HCT116 (cell line): ENCODE results near the gene GASK1A. TPM values are rescaled to one million over a fixed set of nuclear protein-coding genes. Genes with fewer than 3 reads are reported as not detected.

Experiments used
- ATAC-seq: fragments of 200-7000 bp; cut with Tn5 transposase; 2 replicates; pipeline ENCODE4 v1.9.1; 2020; ENCODE audit warnings: mild to moderate bottlenecking, moderate library complexity
- BruUV-seq: library from RNA; stranded (reverse); fragments of 400-500 nt; replicated peaks from 2 replicates; lab custom pipeline; 2021; lab: Mats Ljungman, UMichigan
- CTCF ChIA-PET: fragments of 300-600 bp; sonication (Branson Sonifier 250); formaldehyde crosslinking; loops from one replicate; lab custom pipeline; 2021; ENCODE audit warnings: antibody characterized with exemption; lab: Charles Lee
- POLR2A ChIA-PET: fragments of 300-600, 350-600 bp; sonication (Branson Sonifier 250); formaldehyde crosslinking; loops from one replicate; lab custom pipeline; 2021; ENCODE audit warnings: antibody characterized with exemption; lab: Charles Lee
- RAD21 ChIA-PET, 2 experiments: fragments of 300-600 bp; sonication (Branson Sonifier 250); formaldehyde crosslinking; loops; one replicate each; lab custom pipeline; 2023; ENCODE audit warnings: low total read pairs in 2 of 2; ENCODE audit not compliant: uncharacterized antibody in 2 of 2, unreplicated experiment in 2 of 2, low non-redundant PET in 1 of 2; lab: Charles Lee
- DNase-seq: peaks from one replicate; pipeline ENCODE4 v3.0.0-alpha.2; 2010; ENCODE audit warnings: low read depth, low spot score
- H2AFZ ChIP-seq: fragments of 200-600 bp; shearing (Covaris generic), sonication (generic); 2 replicates; pipeline ENCODE4 v1.6.1; 2017; ENCODE audit warnings: low read depth, mixed run types, mixed read lengths, antibody characterized with exemption, low read length; ENCODE audit not compliant: poor library complexity, severe bottlenecking
- H3K27ac ChIP-seq: 2 replicates; pipeline ENCODE4 v1.5.1; 2012; ENCODE audit warnings: low read depth, low read length
- H3K27me3 ChIP-seq: fragments of 200-600 bp; sonication (generic); 2 replicates; pipeline ENCODE4 v1.6.1; 2016; ENCODE audit warnings: mixed run types, low read length, mixed read lengths; ENCODE audit not compliant: insufficient read depth
- H3K36me3 ChIP-seq, 2 experiments: fragments of 200-500 bp in 1 of 2; fragments of 200-600 bp in 1 of 2; sonication (Bioruptor generic) in 1 of 2; sonication (generic) in 1 of 2; 2 replicates each; pipeline versions ENCODE4 v1.5.1 to v1.6.1; 2014 to 2016; ENCODE audit warnings: low read length in 2 of 2, inconsistent platforms in 1 of 2, mixed read lengths in 1 of 2, mixed run types in 1 of 2; ENCODE audit not compliant: insufficient read depth in 2 of 2, control insufficient read depth in 1 of 2
- H3K4me1 ChIP-seq, 2 experiments: fragments of 200-600 bp in 1 of 2; sonication (generic) in 1 of 2; 2 replicates each; pipeline versions ENCODE4 v1.5.1 to v1.6.1; 2012 to 2017; ENCODE audit warnings: low read length in 2 of 2, inconsistent platforms in 1 of 2, mild to moderate bottlenecking in 1 of 2, mixed read lengths in 1 of 2, mixed run types in 1 of 2, moderate library complexity in 1 of 2; ENCODE audit not compliant: insufficient read depth in 2 of 2, control insufficient read depth in 1 of 2
- H3K4me2 ChIP-seq: fragments of 200-600 bp; sonication (generic); 2 replicates; pipeline ENCODE4 v1.6.1; 2017; ENCODE audit warnings: mixed run types, low read length, mixed read lengths
- H3K4me3 ChIP-seq, 2 experiments: fragments of 200-600 bp in 1 of 2; sonication (generic) in 1 of 2; replicated peaks in 1 of 2; 2 replicates each; pipeline ENCODE4 v1.5.1; 2011 to 2016; ENCODE audit warnings: low read length in 2 of 2, control low read depth in 1 of 2, low read depth in 1 of 2, mild to moderate bottlenecking in 1 of 2, mixed read lengths in 1 of 2, mixed run types in 1 of 2
- H3K79me2 ChIP-seq: fragments of 200-600 bp; sonication (generic); 2 replicates; pipeline ENCODE4 v1.6.1; 2017; ENCODE audit warnings: mild to moderate bottlenecking, mixed run types, low read length, moderate library complexity, mixed read lengths; ENCODE audit not compliant: insufficient read depth
- H3K9ac ChIP-seq: fragments of 200-600 bp; sonication (generic); 2 replicates; pipeline ENCODE4 v1.6.1; 2016; ENCODE audit warnings: low read length, mixed read lengths
- H3K9me2 ChIP-seq: fragments of 200-600 bp; sonication (generic), shearing (Covaris generic); 2 replicates; pipeline ENCODE4 v1.6.1; 2017; ENCODE audit warnings: mixed run types, mild to moderate bottlenecking, moderate library complexity; ENCODE audit not compliant: insufficient read depth
- H3K9me3 ChIP-seq, 2 experiments: fragments of 200-500 bp in 1 of 2; fragments of 200-600 bp in 1 of 2; sonication (Bioruptor generic) in 1 of 2; sonication (generic) in 1 of 2; 2 replicates each; pipeline ENCODE4 v1.6.1; 2014 to 2017; ENCODE audit warnings: low read length in 2 of 2, mixed read lengths in 2 of 2, inconsistent platforms in 1 of 2, low read depth in 1 of 2, mild to moderate bottlenecking in 1 of 2, mixed run types in 1 of 2, moderate library complexity in 1 of 2; ENCODE audit not compliant: control insufficient read depth in 1 of 2, insufficient read depth in 1 of 2
- H4K20me1 ChIP-seq: fragments of 200-600 bp; sonication (generic), shearing (Covaris generic); 2 replicates; pipeline ENCODE4 v1.6.1; 2017; ENCODE audit warnings: mixed run types, mild to moderate bottlenecking, moderate library complexity; ENCODE audit not compliant: insufficient read depth
- CEBPB ChIP-seq: IDR thresholded peaks from 2 replicates; pipeline ENCODE4 v1.6.1; 2012; ENCODE audit warnings: low read depth
- EGR1 ChIP-seq: IDR thresholded peaks from 2 replicates; pipeline ENCODE4 v1.6.1; 2012; ENCODE audit warnings: low read depth
- ELF1 ChIP-seq: IDR thresholded peaks from 2 replicates; pipeline ENCODE4 v1.6.1; 2012; ENCODE audit warnings: low read depth, borderline replicate concordance
- EZH2phosphoT487 ChIP-seq: fragments of 200-600 bp; IDR thresholded peaks from 2 replicates; pipeline ENCODE4 v1.6.1; 2018; ENCODE audit warnings: antibody characterized with exemption, borderline replicate concordance
- FOSL1 ChIP-seq: IDR thresholded peaks from 2 replicates; pipeline ENCODE4 v1.6.1; 2012; ENCODE audit warnings: low read depth
- JUND ChIP-seq: IDR thresholded peaks from 2 replicates; pipeline ENCODE4 v1.6.1; 2012
- MAX ChIP-seq: IDR thresholded peaks from 2 replicates; pipeline ENCODE4 v1.6.1; 2012
- POLR2A ChIP-seq: IDR thresholded peaks from 2 replicates; pipeline ENCODE4 v1.7.0; 2011; ENCODE audit warnings: borderline replicate concordance; ENCODE audit not compliant: insufficient read depth, insufficient read length; ENCODE audit errors: extremely low read depth
- POLR2AphosphoS5 ChIP-seq: IDR thresholded peaks from 2 replicates; pipeline ENCODE4 v1.6.1; 2011; ENCODE audit warnings: mild to moderate bottlenecking, low read depth, low read length, moderate library complexity
- RAD21 ChIP-seq: IDR thresholded peaks from 2 replicates; pipeline ENCODE4 v1.6.1; 2012; ENCODE audit warnings: low read depth, mild to moderate bottlenecking
- SIN3A ChIP-seq: IDR thresholded peaks from 2 replicates; pipeline ENCODE4 v1.6.1; 2012; ENCODE audit warnings: low read depth
- SRF ChIP-seq: IDR thresholded peaks from 2 replicates; pipeline ENCODE4 v1.6.1; 2012; ENCODE audit warnings: low read depth
- YY1 ChIP-seq: IDR thresholded peaks from 2 replicates; pipeline ENCODE4 v1.6.1; 2011; ENCODE audit warnings: low read length, low read depth, moderate library complexity, mild to moderate bottlenecking; ENCODE audit not compliant: insufficient replicate concordance; ENCODE audit errors: extremely low read depth
- ZBTB33 ChIP-seq: IDR thresholded peaks from 2 replicates; pipeline ENCODE4 v1.6.1; 2011; ENCODE audit warnings: mild to moderate bottlenecking, low read length, moderate library complexity; ENCODE audit not compliant: insufficient replicate concordance; ENCODE audit errors: extremely low read depth
- ZFX ChIP-seq: fragments of 450-650 bp; IDR thresholded peaks from 2 replicates; pipeline ENCODE4 v1.6.1; 2017
- ZNF274 ChIP-seq: fragments of 200-500 bp; sonication (Bioruptor generic); IDR thresholded peaks from 2 replicates; pipeline ENCODE4 v1.6.1; 2014; ENCODE audit warnings: mild to moderate bottlenecking, low read depth, low read length, inconsistent platforms
- intact Hi-C: fragments of 100-400 bp; cut with micrococcal nuclease; formaldehyde crosslinking; loops from 2 replicates; pipeline ENCODE4 v1.10.0; 2022
- total RNA-seq: library from RNA; stranded (reverse); gene quantifications from one replicate; pipeline ENCODE4 v1.2.1, GENCODE V29; 2021; ENCODE audit not compliant: unreplicated experiment
- TF ChIP-seq, protein P1 (sequence below), 3 experiments: fragments of 200-600 bp in 1 of 3; sonication (generic) in 1 of 3; IDR thresholded peaks in 2 of 3; conservative IDR thresholded peaks in 1 of 3; 2 replicates each; pipeline ENCODE4 v1.5.1; 2012 to 2017; ENCODE audit warnings: low read depth in 2 of 3, low read length in 2 of 3, antibody characterized with exemption in 1 of 3, borderline replicate concordance in 1 of 3, control low read depth in 1 of 3, mild to moderate bottlenecking in 1 of 3, mixed read lengths in 1 of 3, mixed run types in 1 of 3, moderate library complexity in 1 of 3; ENCODE audit not compliant: insufficient read depth in 1 of 3
- TF ChIP-seq, protein P2 (sequence below): IDR thresholded peaks from 2 replicates; pipeline ENCODE4 v1.6.1; 2012

GASK1A gene
- total RNA-seq, 1 experiment from 2014 or later: 1.0 TPM

DNA sequence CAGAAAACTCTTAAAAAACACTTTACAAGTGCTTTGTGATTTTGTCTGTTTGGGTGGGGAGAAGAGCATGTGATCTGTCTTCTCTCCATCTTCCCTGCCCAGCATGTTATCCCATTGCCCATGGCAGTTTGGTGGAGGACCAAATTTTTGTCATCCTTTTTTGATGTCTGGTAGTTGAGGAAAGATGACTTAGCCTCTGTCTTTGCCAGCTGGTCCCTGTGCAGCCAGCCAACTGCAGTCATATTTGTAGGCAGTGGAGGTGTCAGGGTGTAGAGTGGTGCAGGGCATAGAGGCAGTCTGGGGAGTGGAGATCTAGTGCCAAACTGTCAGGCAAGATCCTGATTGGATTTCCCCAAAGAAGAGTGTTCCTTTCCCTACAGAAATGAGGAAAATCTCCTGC is 40.7 kb downstream of the GASK1A start:
- no peak overlapping the region for H3K4me3 ChIP-seq
- H3K9me3 ChIP-seq: no peaks in the 10 kb centered on the region
- H3K4me1 ChIP-seq: peaks cover 0 to 13% of the 10 kb centered on the region in 2 experiments; a peak in 1 of 4 replicates
- H3K36me3 ChIP-seq: no peaks in the 10 kb centered on the region
- ChIA-PET POLR2A (no interaction called here), RAD21 (no interaction called here), CTCF (no interaction called here)
- H3K27ac ChIP-seq: no peak overlapping the region
- H3K27me3 ChIP-seq: no peaks in the 10 kb centered on the region
- no peak for TF ChIP-seq POLR2AphosphoS5
- TF ChIP-seq, protein P1, sequence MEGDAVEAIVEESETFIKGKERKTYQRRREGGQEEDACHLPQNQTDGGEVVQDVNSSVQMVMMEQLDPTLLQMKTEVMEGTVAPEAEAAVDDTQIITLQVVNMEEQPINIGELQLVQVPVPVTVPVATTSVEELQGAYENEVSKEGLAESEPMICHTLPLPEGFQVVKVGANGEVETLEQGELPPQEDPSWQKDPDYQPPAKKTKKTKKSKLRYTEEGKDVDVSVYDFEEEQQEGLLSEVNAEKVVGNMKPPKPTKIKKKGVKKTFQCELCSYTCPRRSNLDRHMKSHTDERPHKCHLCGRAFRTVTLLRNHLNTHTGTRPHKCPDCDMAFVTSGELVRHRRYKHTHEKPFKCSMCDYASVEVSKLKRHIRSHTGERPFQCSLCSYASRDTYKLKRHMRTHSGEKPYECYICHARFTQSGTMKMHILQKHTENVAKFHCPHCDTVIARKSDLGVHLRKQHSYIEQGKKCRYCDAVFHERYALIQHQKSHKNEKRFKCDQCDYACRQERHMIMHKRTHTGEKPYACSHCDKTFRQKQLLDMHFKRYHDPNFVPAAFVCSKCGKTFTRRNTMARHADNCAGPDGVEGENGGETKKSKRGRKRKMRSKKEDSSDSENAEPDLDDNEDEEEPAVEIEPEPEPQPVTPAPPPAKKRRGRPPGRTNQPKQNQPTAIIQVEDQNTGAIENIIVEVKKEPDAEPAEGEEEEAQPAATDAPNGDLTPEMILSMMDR (IDR thresholded peaks at IDR 0.05 in 2 of 3, conservative IDR thresholded peaks at IDR 0.05 in 1 of 3; ENCODE audit: borderline replicate concordance in 1 of 3, insufficient read depth in 1 of 3, low read depth in 2 of 3, low read length in 2 of 3): no peak
- H2AFZ ChIP-seq: no peak overlapping the region
- no peaks in the 10 kb centered on the region for H3K9me2 ChIP-seq
- no peaks in the 10 kb centered on the region for H3K79me2 ChIP-seq
- intact Hi-C loops: no loop called here
- no peak for ATAC-seq
- H4K20me1 ChIP-seq: no peaks in the 10 kb centered on the region
- no peak for DNase-seq
- no TSS peak for BruUV-seq
- no peak overlapping the region for H3K4me2 ChIP-seq
- H3K9ac ChIP-seq: no peak overlapping the region

DNA sequence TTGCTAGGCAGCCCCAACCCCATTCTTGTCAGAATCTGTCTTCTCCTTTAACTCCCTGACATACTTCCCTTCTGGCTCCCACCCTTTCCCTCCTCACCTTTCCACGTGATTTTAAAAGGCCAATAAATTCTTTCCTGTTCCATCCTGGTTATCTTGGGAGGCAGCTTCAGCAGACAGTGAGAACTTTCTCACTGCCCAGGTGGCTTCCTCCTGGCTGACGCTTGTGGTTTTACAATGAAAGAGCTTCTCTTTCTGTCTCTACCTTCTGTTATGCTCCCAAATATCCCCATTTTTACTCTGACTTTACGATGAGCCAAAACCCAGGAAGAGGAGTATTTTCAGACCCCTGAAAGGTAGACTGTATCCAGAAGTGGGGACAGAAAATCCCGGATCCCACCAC is 42.1 kb downstream of the GASK1A start:
- Histone ChIP-seq H3K27me3 (no peaks in the 10 kb centered on the region), H3K79me2 (no peaks in the 10 kb centered on the region), H3K27ac (no peak overlapping the region), H3K4me3 (no peak overlapping the region), H2AFZ (no peak overlapping the region), H3K4me2 (no peak overlapping the region), H3K4me1 (peaks cover 0 to 12% of the 10 kb centered on the region in 2 experiments; a peak in 1 of 4 replicates), H3K9ac (no peak overlapping the region), H4K20me1 (no peaks in the 10 kb centered on the region), H3K9me2 (no peaks in the 10 kb centered on the region), H3K36me3 (no peaks in the 10 kb centered on the region), H3K9me3 (no peaks in the 10 kb centered on the region)
- no TSS peak for BruUV-seq
- no peak for TF ChIP-seq POLR2A
- TF ChIP-seq, protein P2, sequence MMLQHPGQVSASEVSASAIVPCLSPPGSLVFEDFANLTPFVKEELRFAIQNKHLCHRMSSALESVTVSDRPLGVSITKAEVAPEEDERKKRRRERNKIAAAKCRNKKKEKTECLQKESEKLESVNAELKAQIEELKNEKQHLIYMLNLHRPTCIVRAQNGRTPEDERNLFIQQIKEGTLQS: no peak
- TF ChIP-seq POLR2AphosphoS5: no peak
- TF ChIP-seq ZNF274: no peak
- TF ChIP-seq SIN3A: no peak
- no peak for TF ChIP-seq ZFX
- TF ChIP-seq EZH2phosphoT487: no peak
- TF ChIP-seq RAD21: no peak
- no peak for TF ChIP-seq ZBTB33
- no peak for TF ChIP-seq FOSL1
- TF ChIP-seq JUND: no peak
- no peak for TF ChIP-seq YY1
- no peak for TF ChIP-seq ELF1
- no peak for TF ChIP-seq SRF
- no peak for TF ChIP-seq EGR1
- TF ChIP-seq CEBPB: no peak
- TF ChIP-seq MAX: no peak
- ATAC-seq (no peak), DNase-seq (no peak)
- CTCF ChIA-PET: no interaction called here
- RAD21 ChIA-PET: no interaction called here
- intact Hi-C loops: no loop called here
- POLR2A ChIA-PET: no interaction called here
